Kidney (tissue), 14 donors: ENCODE measurements around the gene CST1. TPM values are rescaled to one million over a fixed set of nuclear protein-coding genes. Genes with fewer than 3 reads are reported as not detected.
"Not testable (repeated sequence)": the region's sequence is repeated elsewhere in the genome, so short reads cannot be mapped to it uniquely, and the experiment has no call there.

ENCODE experiments used
- DNase-seq, 5 donors: peaks; one replicate each; pipeline ENCODE4 v3.0.0-alpha.2; 2013 to 2020
- FAIRE-seq: peaks from 2 replicates; lab custom pipeline; 2012; peaks lifted over from hg19 to GRCh38; lab: Jason Lieb, UNC
- H3K27ac ChIP-seq, 2 donors: one replicate each; pipeline ENCODE4 v1.7.0; 2013; ENCODE audit warnings: low read depth in 2 of 2, low read length in 2 of 2, inconsistent platforms in 1 of 2
- H3K27me3 ChIP-seq: one replicate; pipeline ENCODE4 v1.7.1; 2013; ENCODE audit warnings: low read length, inconsistent platforms; ENCODE audit not compliant: control insufficient read depth, insufficient read depth
- H3K36me3 ChIP-seq, 3 donors: one replicate each; pipeline versions ENCODE4 v1.7.0 to v1.7.1; 2013; ENCODE audit warnings: low read length in 3 of 3, control low read depth in 1 of 3, inconsistent platforms in 1 of 3; ENCODE audit not compliant: insufficient read depth in 3 of 3, control insufficient read depth in 2 of 3
- H3K4me1 ChIP-seq, 3 donors: one replicate each; pipeline versions ENCODE4 v1.7.0 to v1.7.1; 2013; ENCODE audit warnings: low read length in 3 of 3, inconsistent platforms in 1 of 3, low read depth in 1 of 3; ENCODE audit not compliant: control insufficient read depth in 2 of 3, insufficient read depth in 2 of 3
- H3K4me3 ChIP-seq, 3 donors: one replicate each; pipeline versions ENCODE4 v1.7.0 to v1.8.1; 2013; ENCODE audit warnings: low read length in 3 of 3, control low read depth in 1 of 3, inconsistent platforms in 1 of 3
- H3K9ac ChIP-seq, 3 donors: one replicate each; pipeline versions ENCODE4 v1.7.0 to v1.7.1; 2013; ENCODE audit warnings: low read length in 3 of 3, control low read depth in 1 of 3, inconsistent platforms in 1 of 3
- H3K9me3 ChIP-seq, 3 donors: one replicate each; pipeline versions ENCODE4 v1.7.0 to v1.7.1; 2013; ENCODE audit warnings: low read length in 3 of 3, control low read depth in 1 of 3, inconsistent platforms in 1 of 3; ENCODE audit not compliant: control insufficient read depth in 2 of 3, insufficient read depth in 1 of 3
- CTCF ChIP-seq: IDR thresholded peaks from 3 replicates; pipeline ENCODE4 v1.5.1; 2012; ENCODE audit warnings: mild to moderate bottlenecking, moderate library complexity, borderline replicate concordance; ENCODE audit not compliant: insufficient read depth; ENCODE audit errors: extremely low read depth
- intact Hi-C: fragments of 100-400 bp; cut with DNase I; formaldehyde crosslinking; loops from one replicate; pipeline ENCODE4 v1.11.1; 2022
- polyA plus RNA-seq: library from polyadenylated mRNA; stranded (reverse); fragments of 350-450 nt; fragmentation: Illumina TruSeq; extraction: RNeasy Lipid Tissue Mini Kit (QIAGEN cat#74804); gene quantifications from one replicate; pipeline ENCODE4 v1.2.3, GENCODE V29; 2014; ENCODE audit warnings: low read depth, low replicate concordance; ENCODE audit not compliant: insufficient read depth
- total RNA-seq: library from RNA; stranded (reverse); fragmentation: NEBNext Ultra II Directional; extraction: Animal tissue kit (Norgen Biotek cat#: 25700); gene quantifications from one replicate; pipeline ENCODE4 v1.2.1, GENCODE V29; 2021
- donor health status: control.
- donor health status: control.
- donor health status: control.
- donor health status: control.
- donor health status: control.
- donor health status: DM: yes; HTN: yes; CAD: no.
- donor health status: Normal renal cell carcinoma (clear cell type).

CST1 gene
- total and polyA plus RNA-seq, 2 donors from 2014 or later, result not detected

GRCh38 chr20:23721962-23722361 is 28.8 kb downstream of the CST1 start:
- FAIRE-seq (no peak), DNase-seq (no peak)

GRCh38 chr20:23719351-23719750 is 31.4 kb downstream of the CST1 start:
- H3K36me3 ChIP-seq, H3K9ac ChIP-seq, H3K4me3 ChIP-seq, H3K27me3 ChIP-seq, H3K27ac ChIP-seq, H3K4me1 ChIP-seq, intact Hi-C loops, DNase-seq, H3K9me3 ChIP-seq, FAIRE-seq: not testable (repeated sequence)

More at GRCh38 chr20:23721962-23722361, 28.8 kb downstream of the CST1 start:
- Histone ChIP-seq H3K36me3 (no peaks in the 10 kb centered on the region), H3K9me3 (no peaks in the 10 kb centered on the region), H3K27ac (no peak overlapping the region), H3K4me3 (no peak overlapping the region), H3K27me3 (no peaks in the 10 kb centered on the region), H3K9ac (no peak overlapping the region), H3K4me1 (no peaks in the 10 kb centered on the region)
- no peak for TF ChIP-seq CTCF
- intact Hi-C loops, result no loop called here

GRCh38 chr20:23711778-23712177 is 39.0 kb downstream of the CST1 start:
- H3K9ac ChIP-seq, H3K4me1 ChIP-seq, H3K27ac ChIP-seq, H3K9me3 ChIP-seq, H3K36me3 ChIP-seq, intact Hi-C loops, DNase-seq, H3K27me3 ChIP-seq, H3K4me3 ChIP-seq, FAIRE-seq: not testable (repeated sequence)

- H3K4me1 ChIP-seq, result no peaks in the 10 kb centered on the region
- DNase-seq (no peak), FAIRE-seq (no peak)
- no peak for TF ChIP-seq CTCF
- no peak overlapping the region for H3K9ac ChIP-seq
- intact Hi-C loops, result no loop called here
- no peaks in the 10 kb centered on the region for H3K36me3 ChIP-seq
- H3K27ac ChIP-seq, result no peak overlapping the region
- no peak overlapping the region for H3K4me3 ChIP-seq
- H3K9me3 ChIP-seq, result no peaks in the 10 kb centered on the region
- H3K27me3 ChIP-seq, result no peaks in the 10 kb centered on the region
Measured at GRCh38 chr20:23710771-23711170, 40.0 kb downstream of the CST1 start.
